ENCODE results near the gene GIPR.

Gene GIPR

DNA sequence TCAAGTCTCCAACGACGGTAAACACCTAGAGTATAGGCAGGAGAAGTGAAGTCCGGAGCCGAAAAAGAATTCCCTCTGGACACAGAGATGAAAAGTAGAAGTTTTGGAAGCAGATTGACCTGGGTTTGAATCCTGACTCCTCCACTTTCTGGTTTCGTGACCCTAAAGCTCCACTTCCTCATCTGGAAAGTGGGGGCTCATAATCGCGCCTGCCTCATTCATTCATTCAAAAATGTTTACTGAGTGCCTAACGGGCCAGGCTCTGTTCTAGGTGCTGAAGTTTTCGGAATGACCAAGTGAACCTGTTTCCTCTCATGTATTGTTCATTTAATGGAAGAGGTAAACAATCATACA is 21.7 kb upstream of the GIPR start (continued):
- TF ChIP-seq, protein P1, sequence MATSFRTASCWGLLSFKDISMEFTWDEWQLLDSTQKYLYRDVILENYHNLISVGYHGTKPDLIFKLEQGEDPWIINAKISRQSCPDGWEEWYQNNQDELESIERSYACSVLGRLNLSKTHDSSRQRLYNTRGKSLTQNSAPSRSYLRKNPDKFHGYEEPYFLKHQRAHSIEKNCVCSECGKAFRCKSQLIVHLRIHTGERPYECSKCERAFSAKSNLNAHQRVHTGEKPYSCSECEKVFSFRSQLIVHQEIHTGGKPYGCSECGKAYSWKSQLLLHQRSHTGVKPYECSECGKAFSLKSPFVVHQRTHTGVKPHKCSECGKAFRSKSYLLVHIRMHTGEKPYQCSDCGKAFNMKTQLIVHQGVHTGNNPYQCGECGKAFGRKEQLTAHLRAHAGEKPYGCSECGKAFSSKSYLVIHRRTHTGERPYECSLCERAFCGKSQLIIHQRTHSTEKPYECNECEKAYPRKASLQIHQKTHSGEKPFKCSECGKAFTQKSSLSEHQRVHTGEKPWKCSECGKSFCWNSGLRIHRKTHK (tag by site-specific recombination; IDR thresholded peaks at IDR 0.05): no peak
- TF ChIP-seq REST (tag by site-specific recombination; IDR thresholded peaks at IDR 0.05) (peak; percentile 62), ZSCAN30 (tag by site-specific recombination; IDR thresholded peaks at IDR 0.05) (0 out of 2 replicates have a peak, but pooled peaks have one; percentile 3), ZNF335 (tag by site-specific recombination; conservative IDR thresholded peaks at IDR 0.05) (peak; percentile 22; the same call in 1 of the 2 replicates), WT1 (tag by site-specific recombination; IDR thresholded peaks at IDR 0.05) (no peak), ZNF394 (tag by site-specific recombination; IDR thresholded peaks at IDR 0.05; ENCODE audit: borderline replicate concordance) (no peak), ZSCAN4 (tag by site-specific recombination; IDR thresholded peaks at IDR 0.05) (0 out of 2 replicates have a peak, but pooled peaks have one; percentile 4), ZBTB8A (tag by site-specific recombination; IDR thresholded peaks at IDR 0.05) (no peak), ZNF341 (tag by site-specific recombination; IDR thresholded peaks at IDR 0.05; ENCODE audit: low read depth) (no peak), ZNF521 (tag by site-specific recombination; IDR thresholded peaks at IDR 0.05) (no peak), ZNF488 (tag by site-specific recombination; IDR thresholded peaks at IDR 0.05) (no peak), GLIS1 (tag by site-specific recombination; IDR thresholded peaks at IDR 0.05) (no peak), ZNF561 (tag by site-specific recombination; IDR thresholded peaks at IDR 0.05; ENCODE audit: borderline replicate concordance) (peak; percentile 2; the same call in 1 of the 2 replicates), ZNF24 (tag by site-specific recombination; IDR thresholded peaks at IDR 0.05) (0 out of 2 replicates have a peak, but pooled peaks have one; percentile 7)
- TF ChIP-seq, protein P2, sequence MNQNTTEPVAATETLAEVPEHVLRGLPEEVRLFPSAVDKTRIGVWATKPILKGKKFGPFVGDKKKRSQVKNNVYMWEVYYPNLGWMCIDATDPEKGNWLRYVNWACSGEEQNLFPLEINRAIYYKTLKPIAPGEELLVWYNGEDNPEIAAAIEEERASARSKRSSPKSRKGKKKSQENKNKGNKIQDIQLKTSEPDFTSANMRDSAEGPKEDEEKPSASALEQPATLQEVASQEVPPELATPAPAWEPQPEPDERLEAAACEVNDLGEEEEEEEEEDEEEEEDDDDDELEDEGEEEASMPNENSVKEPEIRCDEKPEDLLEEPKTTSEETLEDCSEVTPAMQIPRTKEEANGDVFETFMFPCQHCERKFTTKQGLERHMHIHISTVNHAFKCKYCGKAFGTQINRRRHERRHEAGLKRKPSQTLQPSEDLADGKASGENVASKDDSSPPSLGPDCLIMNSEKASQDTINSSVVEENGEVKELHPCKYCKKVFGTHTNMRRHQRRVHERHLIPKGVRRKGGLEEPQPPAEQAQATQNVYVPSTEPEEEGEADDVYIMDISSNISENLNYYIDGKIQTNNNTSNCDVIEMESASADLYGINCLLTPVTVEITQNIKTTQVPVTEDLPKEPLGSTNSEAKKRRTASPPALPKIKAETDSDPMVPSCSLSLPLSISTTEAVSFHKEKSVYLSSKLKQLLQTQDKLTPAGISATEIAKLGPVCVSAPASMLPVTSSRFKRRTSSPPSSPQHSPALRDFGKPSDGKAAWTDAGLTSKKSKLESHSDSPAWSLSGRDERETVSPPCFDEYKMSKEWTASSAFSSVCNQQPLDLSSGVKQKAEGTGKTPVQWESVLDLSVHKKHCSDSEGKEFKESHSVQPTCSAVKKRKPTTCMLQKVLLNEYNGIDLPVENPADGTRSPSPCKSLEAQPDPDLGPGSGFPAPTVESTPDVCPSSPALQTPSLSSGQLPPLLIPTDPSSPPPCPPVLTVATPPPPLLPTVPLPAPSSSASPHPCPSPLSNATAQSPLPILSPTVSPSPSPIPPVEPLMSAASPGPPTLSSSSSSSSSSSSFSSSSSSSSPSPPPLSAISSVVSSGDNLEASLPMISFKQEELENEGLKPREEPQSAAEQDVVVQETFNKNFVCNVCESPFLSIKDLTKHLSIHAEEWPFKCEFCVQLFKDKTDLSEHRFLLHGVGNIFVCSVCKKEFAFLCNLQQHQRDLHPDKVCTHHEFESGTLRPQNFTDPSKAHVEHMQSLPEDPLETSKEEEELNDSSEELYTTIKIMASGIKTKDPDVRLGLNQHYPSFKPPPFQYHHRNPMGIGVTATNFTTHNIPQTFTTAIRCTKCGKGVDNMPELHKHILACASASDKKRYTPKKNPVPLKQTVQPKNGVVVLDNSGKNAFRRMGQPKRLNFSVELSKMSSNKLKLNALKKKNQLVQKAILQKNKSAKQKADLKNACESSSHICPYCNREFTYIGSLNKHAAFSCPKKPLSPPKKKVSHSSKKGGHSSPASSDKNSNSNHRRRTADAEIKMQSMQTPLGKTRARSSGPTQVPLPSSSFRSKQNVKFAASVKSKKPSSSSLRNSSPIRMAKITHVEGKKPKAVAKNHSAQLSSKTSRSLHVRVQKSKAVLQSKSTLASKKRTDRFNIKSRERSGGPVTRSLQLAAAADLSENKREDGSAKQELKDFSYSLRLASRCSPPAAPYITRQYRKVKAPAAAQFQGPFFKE (tag by site-specific recombination; IDR thresholded peaks at IDR 0.05; ENCODE audit: borderline replicate concordance): no peak
- TF ChIP-seq, protein P3, sequence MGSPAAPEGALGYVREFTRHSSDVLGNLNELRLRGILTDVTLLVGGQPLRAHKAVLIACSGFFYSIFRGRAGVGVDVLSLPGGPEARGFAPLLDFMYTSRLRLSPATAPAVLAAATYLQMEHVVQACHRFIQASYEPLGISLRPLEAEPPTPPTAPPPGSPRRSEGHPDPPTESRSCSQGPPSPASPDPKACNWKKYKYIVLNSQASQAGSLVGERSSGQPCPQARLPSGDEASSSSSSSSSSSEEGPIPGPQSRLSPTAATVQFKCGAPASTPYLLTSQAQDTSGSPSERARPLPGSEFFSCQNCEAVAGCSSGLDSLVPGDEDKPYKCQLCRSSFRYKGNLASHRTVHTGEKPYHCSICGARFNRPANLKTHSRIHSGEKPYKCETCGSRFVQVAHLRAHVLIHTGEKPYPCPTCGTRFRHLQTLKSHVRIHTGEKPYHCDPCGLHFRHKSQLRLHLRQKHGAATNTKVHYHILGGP (tag by site-specific recombination; IDR thresholded peaks at IDR 0.05): no peak
- TF ChIP-seq, protein P4, sequence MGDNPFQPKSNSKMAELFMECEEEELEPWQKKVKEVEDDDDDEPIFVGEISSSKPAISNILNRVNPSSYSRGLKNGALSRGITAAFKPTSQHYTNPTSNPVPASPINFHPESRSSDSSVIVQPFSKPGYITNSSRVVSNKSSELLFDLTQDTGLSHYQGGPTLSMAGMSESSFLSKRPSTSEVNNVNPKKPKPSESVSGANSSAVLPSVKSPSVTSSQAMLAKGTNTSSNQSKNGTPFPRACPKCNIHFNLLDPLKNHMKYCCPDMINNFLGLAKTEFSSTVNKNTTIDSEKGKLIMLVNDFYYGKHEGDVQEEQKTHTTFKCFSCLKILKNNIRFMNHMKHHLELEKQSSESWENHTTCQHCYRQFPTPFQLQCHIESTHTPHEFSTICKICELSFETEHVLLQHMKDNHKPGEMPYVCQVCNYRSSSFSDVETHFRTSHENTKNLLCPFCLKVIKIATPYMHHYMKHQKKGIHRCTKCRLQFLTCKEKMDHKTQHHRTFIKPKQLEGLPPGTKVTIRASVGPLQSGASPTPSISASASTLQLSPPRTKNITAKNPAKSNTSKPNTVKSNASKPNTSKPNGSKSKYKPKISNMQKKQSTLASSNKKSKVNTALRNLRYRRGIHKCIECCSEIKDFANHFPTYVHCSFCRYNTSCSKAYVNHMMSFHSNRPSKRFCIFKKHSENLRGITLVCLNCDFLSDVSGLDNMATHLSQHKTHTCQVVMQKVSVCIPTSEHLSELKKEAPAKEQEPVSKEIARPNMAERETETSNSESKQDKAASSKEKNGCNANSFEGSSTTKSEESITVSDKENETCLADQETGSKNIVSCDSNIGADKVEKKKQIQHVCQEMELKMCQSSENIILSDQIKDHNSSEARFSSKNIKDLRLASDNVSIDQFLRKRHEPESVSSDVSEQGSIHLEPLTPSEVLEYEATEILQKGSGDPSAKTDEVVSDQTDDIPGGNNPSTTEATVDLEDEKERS (tag by site-specific recombination; IDR thresholded peaks at IDR 0.05): 0 out of 2 replicates have a peak, but pooled peaks have one; percentile 1
